Mammary microvascular endothelial cell (primary cell): ENCODE measurements around the gene TUBA3E. TPM values are rescaled to one million over a fixed set of nuclear protein-coding genes. Genes with fewer than 3 reads are reported as not detected.

ENCODE experiments used
- total RNA-seq: library from RNA; depleted of rRNA; stranded (reverse); fragments of >200 nt; gene quantifications from 2 replicates; pipeline ENCODE4 v1.2.3, GENCODE V29; 2015

TUBA3E gene
- not detected in 2 replicates for total RNA-seq

DNA sequence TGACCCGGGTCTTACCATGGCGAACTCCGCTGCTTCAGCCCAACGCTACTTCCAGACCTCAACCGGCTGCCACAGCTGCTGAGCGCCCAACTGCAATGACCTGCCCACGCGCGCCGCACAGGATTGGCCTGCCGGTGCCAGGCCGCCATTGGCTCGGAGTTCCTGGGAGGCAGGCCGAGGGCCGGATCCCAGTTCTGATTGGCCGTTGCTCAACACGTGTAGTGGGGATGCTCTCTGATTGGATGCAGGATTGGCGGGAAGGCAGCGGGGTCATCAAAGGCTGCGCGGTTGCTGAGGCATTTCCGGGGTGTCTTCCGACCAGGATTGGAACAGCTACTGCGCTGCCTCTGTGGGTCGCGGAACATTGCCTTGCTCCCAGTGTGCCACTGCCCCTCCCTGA is at the start of gene TUBA3E:
TUBA3E (minus strand) TSS at position 97 of the 400 bp plus-strand sequence; CDS start at position 18, 79 bp downstream.

DNA sequence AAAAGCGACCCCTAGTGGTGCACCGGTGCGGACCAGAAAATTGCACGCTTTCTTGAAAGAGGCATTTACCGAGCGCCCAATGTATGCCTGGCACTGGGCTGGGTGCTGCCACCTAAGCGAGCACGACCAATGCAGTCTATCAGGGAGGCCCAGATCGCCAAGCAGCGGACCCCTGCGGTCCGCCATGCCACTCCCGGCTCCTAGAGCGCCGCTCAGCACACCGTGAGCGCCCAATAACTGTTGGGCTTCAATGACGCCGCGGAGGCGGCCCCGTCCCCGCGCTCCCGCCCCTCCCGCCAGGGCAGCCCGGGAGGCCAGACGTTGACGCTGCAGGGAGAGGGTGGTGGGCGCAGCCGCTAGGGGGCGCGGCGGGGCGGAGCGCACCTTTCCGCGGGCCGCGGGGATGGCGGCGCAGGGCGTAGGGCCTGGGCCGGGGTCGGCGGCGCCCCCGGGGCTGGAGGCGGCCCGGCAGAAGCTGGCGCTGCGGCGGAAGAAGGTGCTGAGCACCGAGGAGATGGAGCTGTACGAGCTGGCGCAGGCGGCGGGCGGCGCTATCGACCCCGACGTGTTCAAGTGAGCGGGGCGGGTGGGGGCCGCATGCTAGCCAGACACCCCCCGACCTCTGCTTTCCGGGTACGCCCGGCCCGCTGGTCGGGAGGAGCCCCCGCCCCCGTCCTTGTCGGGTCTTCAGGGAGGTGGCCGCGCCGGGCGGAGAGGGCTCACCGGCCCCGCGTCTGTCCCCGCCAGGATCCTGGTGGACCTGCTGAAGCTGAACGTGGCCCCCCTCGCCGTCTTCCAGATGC is 16.2 kb downstream of the TUBA3E start, which contains the start of gene MZT2B:
MZT2B (plus strand) TSS at position 383 of the 803 bp plus-strand sequence; CDS start at position 404, 21 bp downstream.

DNA sequence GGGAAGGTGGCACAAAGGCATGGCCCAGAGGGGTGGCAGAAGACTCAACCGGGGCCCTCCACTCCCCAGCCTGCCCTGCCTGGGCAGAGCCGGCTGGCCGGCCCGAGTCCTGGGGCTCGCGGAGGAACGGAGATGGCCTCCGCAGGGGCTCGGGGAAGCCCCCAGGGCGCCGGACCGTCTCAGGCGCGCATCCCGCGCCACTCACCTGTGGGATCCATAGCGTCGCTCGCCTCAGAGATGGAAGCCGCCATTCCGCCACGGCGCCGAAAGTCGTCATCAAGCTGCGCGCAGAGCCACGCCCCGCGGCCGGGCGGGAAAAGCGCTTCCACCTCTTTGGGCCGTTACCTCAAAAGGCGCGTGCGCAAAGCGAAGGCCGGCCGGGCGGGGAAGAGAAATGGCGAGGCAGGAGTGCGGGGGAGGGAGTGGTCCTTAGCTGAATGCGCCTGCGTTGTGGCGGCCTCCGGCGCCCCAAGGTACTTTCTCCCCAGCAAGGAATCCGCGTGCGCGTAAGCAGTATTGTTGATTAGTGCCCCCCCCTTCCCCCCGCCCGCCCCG is 16.8 kb downstream of the TUBA3E start, which contains the start of gene SMPD4:
SMPD4 (minus strand) TSS at position 278 of the 555 bp plus-strand sequence. CDS start 5,010 bp downstream, outside the sequence.

DNA sequence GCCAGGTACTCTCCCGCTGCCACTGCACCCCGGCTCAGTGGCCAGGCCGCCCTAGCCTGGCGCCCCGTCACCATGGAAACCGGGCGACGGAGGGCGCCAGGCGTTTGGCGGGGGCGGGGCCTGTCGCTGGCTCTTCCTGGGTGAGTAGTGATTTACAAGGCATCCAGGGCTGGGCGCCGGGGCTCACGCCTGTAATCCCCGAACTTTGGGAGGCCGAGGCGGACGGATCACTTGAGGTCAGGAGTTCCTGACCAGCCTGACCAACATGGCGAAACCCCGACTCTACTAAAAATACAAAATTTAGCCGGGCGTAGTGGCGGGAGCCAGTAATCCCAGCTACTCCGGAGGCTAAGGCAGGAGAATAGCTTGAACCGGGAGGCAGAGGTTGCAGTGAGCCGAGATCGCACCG is 53.2 kb downstream of the TUBA3E start, which contains the start of gene CCDC74B:
CCDC74B (minus strand) TSS at position 107 of the 409 bp plus-strand sequence. CDS start 116 bp downstream, outside the sequence.

Other genes starting within 250 kb of the TUBA3E start
- not detected in 2 replicates for gene RAB6C, start 218.8 kb downstream of the TUBA3E start, total RNA-seq
- gene POTEF, start 69.2 kb downstream of the TUBA3E start, total RNA-seq, result under 0.01 TPM in 1 of 2 replicates, not detected in the other
- 0.93 and 1.8 TPM in 2 replicates for gene CCDC74B, start 53.3 kb downstream of the TUBA3E start, total RNA-seq
- 56.7 and 61.7 TPM in 2 replicates for gene SMPD4, start 16.8 kb downstream of the TUBA3E start, total RNA-seq
- gene MZT2B, start 16.2 kb downstream of the TUBA3E start, total RNA-seq, result 192 and 220 TPM in 2 replicates
- gene IMP4, start 144.5 kb upstream of the TUBA3E start, total RNA-seq, result 114 TPM in 2 replicates
- gene PTPN18, start 157.6 kb upstream of the TUBA3E start, total RNA-seq, result 20.4 and 26.6 TPM in 2 replicates